GM19099 (cell line): ENCODE measurements around the gene CCDC152.

Experiments used
- POLR2A ChIP-seq: IDR thresholded peaks from 3 replicates; pipeline ENCODE4 v1.6.1; 2011; ENCODE audit warnings: low read depth; ENCODE audit not compliant: insufficient read length; ENCODE audit errors: extremely low read depth

The CCDC152 gene

GRCh38 chr5:42770003-42770402 is 13.4 kb downstream of the CCDC152 start:
- TF ChIP-seq POLR2A = no peak

DNA sequence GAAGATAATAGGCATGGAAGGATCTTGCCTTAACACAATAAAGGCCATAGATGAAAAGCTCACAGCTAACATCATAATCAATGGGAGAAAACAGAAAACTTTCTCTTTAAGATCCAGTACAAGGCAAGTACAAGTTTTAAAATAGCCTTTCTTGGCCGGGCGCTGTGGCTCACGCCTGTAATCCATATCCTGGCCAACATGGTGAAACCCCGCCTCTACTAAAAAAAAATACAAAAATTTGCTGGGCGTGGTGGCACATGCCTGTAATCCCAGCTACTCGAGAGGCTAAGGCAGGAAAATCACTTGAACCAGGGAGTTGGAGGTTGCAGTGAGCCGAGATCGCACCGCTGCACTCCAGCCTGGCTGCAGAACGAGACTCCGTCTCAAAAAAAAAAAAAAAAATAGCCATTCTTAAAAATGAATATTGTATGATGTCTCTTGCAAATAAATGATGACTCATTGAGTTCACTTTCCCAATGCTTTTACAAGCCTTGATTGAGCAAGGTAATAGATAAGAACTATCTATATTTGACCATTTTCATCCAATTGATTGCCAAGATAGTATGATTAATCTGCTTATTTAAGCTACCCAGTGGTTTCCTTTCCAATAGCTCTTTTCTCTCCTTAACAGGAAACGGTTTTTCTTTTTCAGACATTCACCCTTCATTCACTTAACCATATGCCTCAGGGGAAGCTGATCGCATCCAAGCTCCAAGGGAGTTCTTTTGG is 15.8 kb downstream of the CCDC152 start:
- TF ChIP-seq POLR2A = no peak

DNA sequence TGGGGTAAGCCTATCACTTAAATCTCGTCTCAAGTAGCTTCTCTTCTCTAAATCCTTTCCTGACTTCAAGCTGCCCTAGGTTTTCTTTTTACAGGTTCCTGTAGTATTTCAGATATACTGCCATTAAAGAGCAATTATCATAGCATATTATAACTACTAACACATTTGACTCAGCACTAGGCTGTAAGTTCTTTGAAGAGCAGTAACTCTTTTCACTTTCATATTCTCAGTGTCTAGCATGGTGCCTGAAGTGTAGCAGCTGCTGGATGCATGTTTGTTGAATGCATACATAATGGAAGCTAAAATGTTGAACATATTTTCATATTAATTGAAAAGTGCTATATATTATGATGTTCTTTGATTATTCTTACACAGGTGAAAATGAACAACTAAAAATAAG is 22.5 kb downstream of the CCDC152 start:
- no peak for TF ChIP-seq POLR2A

DNA sequence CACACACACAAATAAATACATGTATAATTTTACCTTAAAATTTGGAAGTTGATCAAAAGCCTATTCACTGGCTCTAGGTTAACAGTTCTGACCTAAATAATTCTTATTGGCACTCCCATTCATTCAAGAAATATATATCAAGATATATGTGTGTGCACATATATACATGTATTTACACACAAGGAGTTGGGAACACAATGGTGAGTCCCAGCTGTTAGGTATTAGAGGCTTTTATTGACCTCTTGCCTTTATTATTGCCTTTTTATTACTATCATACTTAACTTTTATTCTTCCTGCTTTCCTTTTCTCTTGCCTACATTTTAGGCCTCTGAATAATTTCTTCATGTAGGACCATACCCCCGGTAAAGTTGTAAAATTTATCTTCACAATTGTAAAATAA is 25.0 kb downstream of the CCDC152 start:
- no peak for TF ChIP-seq POLR2A

DNA sequence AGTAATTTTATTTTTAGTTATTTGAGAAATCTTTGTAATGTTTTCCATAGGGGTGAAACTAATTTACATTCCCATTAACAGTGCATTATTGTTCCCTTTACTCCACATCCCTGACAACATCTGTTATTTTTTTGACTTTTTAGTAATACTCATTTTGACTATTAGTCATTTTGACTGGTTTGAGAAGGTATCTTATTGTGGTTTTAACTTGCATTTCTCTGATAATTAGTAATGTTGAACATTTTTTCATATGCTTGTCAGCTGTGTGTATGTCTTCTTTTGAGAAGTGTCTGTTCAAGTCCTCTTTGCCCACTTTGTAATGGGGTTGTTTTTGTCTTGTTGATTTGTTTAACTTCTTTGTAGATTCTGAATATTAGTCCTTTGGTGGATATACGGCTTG is 27.5 kb downstream of the CCDC152 start:
- TF ChIP-seq POLR2A = no peak

- no peak for TF ChIP-seq POLR2A
Measured at GRCh38 chr5:42785756-42786155, 29.1 kb downstream of the CCDC152 start.

GRCh38 chr5:42787073-42787472 is 30.5 kb downstream of the CCDC152 start:
- no peak for TF ChIP-seq POLR2A

GRCh38 chr5:42787845-42788244 is 31.2 kb downstream of the CCDC152 start:
- TF ChIP-seq POLR2A = no peak

DNA sequence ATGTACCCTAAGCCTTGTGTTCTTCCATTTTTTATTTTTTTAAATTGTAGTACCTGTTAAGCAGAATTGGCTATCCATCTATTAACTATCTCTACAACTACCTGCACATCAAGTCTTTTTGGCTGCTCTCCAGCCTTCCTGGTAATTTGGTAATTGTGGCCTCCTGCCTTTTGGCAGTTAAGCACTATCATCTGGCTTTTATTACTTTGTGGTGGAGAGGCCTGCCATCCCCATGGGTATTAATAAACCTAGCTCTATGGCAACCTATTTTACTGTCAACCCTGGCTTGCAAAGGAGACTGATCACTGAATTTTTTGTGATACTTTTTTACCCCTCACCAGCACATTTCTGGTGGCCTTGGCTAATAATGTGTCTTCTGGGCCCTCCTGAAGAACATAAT is 34.5 kb downstream of the CCDC152 start:
- TF ChIP-seq POLR2A = no peak

DNA sequence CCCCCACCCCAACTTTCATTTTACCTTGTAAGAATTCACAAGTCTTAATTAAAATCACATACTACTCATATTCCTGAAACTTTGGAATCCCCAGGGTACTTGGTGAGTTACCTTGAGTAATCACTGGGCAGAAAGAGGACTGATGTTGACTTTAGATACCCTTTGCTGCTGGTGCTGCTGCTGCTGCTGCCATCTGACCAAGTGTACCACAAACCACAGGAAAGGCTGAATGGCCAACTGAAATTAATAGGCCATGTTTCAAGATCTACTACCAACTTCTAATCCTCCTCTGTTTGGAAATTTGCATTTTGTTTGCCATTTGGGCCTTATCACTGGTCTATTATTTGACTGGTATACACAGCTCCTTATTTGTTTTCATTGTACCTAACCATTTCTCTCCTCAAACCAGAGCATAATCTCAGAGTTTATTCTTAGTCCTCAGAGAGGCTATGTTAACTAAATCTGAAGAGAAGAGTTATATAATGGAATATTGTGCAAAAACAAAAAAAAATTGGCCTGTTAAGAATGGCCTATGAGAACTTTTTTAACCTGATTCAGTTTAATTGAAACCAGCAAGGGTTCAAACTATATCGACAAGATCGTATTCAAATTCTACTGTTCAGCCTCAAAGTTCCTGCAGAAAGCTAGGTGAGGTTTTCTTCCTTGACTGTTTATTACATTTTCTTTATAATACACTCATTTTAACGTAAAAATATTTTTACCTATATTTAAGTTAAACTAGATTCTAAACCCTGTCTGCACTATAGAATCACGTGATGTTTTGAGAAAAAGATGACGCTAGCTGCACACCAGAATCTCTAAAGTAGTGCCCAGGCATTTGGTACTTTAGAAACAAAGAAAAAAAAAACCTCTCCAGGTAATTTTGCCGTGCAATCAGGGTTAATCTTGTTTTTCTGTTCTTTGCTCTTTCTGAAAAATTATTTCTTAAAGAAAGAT is 41.9 kb downstream of the CCDC152 start:
- no peak for TF ChIP-seq POLR2A

DNA sequence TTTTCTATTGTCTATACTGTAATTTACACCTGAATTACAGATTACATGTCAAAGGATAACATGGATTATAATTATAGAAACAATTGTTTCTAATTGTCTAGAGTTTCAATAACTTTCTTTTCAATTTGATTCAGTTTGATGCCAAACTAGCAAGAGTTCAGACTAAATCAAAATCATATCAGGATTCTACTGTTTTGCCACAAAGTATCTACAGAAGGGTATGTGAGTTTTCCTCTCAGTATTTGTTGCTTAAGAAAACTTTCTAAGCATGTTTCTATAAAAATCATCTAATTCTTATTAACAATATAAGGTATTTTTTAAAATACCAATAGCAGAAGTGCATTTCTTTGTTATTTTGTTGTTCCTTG is 42.6 kb downstream of the CCDC152 start:
- TF ChIP-seq POLR2A = no peak

DNA sequence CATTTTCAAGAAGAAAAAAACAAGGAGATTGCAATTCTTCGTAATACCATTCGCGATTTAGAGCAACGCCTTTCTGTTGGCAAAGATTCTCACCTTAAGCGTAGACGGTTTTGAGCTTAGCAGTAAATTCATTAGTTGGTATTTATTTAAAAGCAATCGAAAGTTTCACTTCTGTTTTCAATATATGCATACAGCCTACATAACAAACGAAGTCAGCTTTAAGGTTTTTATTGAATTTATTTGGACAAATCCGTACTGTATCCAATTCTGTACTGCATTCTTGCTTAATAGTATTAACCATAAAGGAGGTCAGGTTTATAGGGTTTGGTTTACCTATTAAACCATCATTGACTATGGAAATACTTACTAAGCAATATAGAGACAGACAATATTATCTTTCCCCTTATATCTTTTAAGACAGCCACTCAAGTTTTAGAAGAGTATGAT is 43.1 kb downstream of the CCDC152 start:
- TF ChIP-seq POLR2A = no peak

DNA sequence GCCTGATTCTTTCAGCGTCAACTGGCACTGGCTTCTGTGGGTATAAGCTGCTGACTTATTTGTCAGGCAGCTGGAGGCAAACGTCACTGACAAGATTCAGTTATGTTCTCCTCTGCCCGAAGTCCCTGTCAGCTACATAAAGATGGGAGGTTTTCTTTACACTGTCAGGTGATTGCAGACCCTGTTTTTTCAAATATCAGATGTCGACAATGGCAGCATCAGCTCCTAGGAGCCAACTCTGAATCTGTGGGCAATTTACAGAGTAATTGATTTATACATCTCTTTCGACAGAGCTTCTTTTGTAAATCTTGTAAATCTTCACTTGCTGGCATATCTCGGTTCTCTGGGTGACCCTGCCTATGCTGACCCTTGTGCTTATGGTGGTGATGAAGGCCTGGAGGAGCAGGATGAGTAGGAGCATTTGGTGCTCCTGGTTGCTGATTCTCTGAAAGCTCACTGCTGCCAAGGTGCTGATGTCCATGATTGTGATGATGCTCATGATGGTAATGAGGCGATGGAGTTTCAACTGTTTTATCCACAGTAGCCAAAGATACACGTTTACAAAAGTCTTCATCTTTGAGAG is 44.2 kb downstream of the CCDC152 start:
- TF ChIP-seq POLR2A = no peak

GRCh38 chr5:42801516-42802166 is 45.0 kb downstream of the CCDC152 start:
- TF ChIP-seq POLR2A = no peak

DNA sequence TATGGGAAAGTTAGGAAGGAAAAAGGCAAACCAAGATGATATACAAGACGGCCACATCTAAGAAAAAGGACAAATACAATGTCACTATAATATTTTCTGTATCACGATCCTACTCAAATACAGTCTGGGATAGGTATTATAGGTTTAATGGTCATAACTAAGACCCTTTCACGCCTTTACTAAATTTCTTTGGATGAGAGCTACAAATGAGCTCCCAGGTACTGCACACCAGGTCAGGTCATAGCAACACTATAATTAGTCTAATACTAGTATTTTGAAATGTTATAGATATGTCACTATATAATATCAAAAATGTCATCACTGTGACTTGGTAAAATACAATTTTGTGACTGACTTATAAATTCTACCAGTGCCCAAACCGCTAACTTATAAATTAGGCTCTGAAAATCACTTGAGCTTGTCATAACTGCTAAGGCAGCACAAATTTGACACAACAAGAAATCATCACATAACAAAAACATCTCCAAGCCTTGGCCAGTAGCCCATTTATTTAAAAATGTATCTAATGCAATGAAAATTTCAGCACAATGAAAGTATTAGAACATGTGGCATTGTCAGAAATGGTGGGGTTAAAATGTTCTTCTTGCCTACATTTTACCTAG is 48.2 kb downstream of the CCDC152 start:
- TF ChIP-seq POLR2A = no peak
